Measurements from ENCODE around the gene NUCB1. TPM values are rescaled to one million over a fixed set of nuclear protein-coding genes. Genes with fewer than 3 reads are reported as not detected.
"Not testable (repeated sequence)": the region's sequence is repeated elsewhere in the genome, so short reads cannot be mapped to it uniquely, and the experiment has no call there.

NUCB1 gene
- total RNA-seq, 1 donor from 2014 or later, result 246 TPM

DNA sequence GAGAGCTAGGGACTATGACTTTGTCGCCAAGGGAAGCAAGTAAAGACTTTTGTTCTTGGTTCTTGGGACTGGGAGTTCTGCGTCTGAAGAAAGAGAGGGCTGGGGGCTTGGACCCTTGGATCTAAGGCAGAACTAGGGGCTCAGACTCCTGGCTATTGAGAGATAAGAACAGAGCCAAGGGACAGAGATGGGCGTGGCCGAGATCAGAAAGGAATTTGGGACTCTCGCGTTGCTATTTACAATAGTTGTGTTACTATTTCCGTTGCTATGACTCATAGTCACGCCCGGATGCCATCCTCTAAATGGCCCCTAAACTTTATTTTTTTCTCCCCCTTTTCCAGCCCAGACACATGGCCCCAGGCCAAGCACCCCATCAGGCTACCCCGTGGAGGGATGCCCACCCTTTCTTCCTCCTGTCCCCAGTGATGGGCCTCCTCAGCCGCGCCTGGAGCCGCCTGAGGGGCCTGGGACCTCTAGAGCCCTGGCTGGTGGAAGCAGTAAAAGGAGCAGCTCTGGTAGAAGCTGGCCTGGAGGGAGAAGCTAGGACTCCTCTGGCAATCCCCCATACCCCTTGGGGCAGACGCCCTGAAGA lies 27.1 kb upstream of the NUCB1 start:
- intact Hi-C loops (cut with DNase I), result loop anchor here (2.0 kb wide), 1 partner anchor 92 kb away; the partner anchor contains the start of gene FTL
- ATAC-seq (peak; percentile 73), DNase-seq (ENCODE audit: missing footprints) (peak; percentile 88)

DNA sequence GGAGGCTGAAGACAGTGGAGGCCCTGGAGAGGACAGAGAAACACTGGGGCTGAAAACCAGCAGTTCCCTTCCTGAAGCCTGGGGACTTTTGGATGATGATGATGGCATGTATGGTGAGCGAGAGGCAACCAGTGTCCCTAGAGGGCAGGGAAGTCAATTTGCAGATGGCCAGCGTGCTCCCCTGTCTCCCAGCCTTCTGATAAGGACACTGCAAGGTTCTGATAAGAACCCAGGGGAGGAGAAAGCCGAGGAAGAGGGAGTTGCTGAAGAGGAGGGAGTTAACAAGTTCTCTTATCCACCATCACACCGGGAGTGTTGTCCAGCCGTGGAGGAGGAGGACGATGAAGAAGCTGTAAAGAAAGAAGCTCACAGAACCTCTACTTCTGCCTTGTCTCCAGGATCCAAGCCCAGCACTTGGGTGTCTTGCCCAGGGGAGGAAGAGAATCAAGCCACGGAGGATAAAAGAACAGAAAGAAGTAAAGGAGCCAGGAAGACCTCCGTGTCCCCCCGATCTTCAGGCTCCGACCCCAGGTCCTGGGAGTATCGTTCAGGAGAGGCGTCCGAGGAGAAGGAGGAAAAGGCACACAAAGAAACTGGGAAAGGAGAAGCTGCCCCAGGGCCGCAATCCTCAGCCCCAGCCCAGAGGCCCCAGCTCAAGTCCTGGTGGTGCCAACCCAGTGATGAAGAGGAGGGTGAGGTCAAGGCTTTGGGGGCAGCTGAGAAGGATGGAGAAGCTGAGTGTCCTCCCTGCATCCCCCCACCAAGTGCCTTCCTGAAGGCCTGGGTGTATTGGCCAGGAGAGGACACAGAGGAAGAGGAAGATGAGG lies 26.4 kb upstream of the NUCB1 start:
- ATAC-seq (peak; percentile 2), DNase-seq (ENCODE audit: missing footprints) (no peak)
- intact Hi-C loops (cut with DNase I), result loop anchor here (2.0 kb wide), 2 partner anchors 27 to 91 kb away; partner anchors contain the start of genes FTL and NUCB1

DNA sequence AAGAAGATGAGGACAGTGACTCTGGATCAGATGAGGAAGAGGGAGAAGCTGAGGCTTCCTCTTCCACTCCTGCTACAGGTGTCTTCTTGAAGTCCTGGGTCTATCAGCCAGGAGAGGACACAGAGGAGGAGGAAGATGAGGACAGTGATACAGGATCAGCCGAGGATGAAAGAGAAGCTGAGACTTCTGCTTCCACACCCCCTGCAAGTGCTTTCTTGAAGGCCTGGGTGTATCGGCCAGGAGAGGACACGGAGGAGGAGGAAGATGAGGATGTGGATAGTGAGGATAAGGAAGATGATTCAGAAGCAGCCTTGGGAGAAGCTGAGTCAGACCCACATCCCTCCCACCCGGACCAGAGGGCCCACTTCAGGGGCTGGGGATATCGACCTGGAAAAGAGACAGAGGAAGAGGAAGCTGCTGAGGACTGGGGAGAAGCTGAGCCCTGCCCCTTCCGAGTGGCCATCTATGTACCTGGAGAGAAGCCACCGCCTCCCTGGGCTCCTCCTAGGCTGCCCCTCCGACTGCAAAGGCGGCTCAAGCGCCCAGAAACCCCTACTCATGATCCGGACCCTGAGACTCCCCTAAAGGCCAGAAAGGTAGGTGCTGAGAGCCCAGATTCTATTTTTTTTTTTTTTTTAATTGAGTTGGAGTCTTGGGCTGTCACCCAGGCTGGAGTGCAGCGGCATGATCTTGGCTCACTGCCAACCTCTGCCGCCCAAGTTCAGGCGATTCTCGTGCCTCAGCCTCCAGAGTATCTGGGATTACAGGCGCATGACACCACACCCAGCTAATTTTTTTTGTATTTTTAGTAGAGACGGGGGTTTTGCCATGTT lies 25.6 kb upstream of the NUCB1 start:
- no peak for DNase-seq (ENCODE audit: missing footprints)
- no peak for ATAC-seq
- intact Hi-C loops (cut with DNase I), result loop anchor here (2.0 kb wide), 1 partner anchor 26 kb away; the partner anchor contains the start of gene NUCB1

DNA sequence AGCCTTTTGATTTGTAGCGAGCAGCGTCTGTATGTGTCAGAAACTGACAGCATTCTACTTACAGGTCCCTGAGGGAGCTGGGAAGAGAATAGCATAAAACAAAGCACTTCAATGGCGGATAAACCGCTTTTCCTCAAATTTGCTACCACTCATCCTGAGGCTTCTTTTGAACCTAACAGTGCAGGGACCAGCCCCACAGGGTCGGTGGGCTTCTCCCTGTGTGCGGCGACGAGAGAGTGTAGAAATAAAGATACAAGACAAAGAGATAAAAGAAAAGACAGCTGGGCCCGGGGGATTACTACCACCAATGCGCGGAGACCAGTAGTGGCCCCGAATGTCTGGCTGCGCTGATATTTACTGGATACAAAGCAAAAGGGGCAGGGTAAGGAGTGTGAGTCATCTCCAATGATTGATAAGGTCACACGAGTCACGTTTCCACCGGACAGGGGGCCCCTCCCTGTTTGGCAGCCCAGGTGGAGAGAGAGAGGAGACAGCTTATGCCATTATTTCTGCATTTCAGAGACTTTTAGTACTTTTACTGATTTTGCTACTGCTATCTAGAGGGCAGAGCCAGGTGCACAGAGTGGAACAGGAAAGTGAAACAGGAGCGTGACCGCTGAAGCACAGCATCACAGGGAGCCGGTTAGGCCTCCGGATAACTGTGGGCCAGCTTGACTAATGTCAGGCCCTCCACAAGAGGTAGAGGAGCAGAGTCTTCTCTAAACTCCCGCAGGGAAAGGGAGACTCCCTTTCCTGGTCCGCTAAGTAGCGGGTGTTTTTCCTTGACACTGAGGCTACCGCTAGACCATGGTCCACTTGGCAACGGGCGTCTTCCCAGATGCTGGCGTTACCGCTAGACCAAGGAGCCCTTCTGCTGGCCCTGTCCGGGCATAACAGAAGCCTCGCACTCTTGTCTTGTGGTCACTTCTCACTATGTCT lies 23.8 kb upstream of the NUCB1 start:
- DNase-seq (ENCODE audit: missing footprints); intact Hi-C loops (cut with DNase I); ATAC-seq: not testable (repeated sequence)

DNA sequence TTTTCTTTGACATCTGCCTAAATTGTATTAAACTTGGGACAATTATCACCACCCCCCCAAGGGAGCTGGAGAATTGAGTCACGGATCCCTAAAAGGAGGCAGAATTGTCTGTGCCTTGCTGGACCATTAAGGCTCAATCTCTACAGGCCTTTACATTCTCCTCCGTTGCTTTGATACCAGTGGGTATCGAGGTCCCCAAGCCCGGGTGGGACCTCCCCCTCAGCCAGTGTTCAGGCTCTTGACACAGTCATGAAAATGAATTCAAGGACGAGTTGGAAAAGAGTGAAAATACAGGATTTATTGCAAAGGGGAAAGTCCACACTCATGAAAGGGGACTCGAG lies 22.3 kb upstream of the NUCB1 start:
- no peak for ATAC-seq
- intact Hi-C loops (cut with DNase I), result no loop called here
- no peak for DNase-seq (ENCODE audit: missing footprints)

DNA sequence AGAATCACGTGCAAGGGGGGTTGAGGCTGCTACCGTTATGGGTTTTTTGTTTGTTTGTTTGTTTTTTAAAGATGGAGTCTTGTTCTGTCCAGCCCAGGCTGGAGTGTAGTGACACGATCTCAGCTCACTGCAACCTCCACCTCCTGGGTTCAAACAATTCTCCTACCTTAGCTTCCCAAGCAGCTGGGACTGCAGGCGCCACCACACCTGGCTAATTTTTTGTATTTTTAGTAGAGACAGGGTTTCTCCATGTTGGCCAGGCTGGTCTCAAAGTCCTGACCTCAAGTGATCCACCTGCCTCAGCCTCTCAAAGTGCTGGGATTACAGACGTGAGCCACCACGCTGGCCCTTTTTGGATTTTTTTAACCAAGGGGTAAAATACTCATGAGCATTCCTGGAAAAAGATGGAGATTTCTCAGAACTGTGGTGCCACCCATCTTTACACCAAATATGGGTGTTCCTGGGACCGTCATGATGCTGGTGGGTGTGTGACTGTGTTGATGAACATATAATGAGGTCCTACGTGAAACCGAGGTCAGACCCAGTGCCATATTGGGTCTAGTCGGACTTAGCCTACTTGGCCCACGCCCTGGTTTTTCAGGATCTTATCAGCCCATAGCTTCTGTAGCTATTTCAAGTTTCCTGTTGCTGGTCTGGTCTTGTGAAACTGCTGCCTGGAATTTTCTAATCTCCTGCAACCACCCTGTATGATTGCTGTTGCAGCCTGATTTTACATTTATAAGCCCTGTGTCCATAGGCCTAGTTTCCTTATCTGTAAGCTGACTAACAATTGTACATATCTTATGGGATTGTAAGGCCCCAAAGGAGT lies 21.7 kb upstream of the NUCB1 start:
- DNase-seq (ENCODE audit: missing footprints), result no peak
- peak; percentile 65 for ATAC-seq
- intact Hi-C loops (cut with DNase I), result no loop called here

DNA sequence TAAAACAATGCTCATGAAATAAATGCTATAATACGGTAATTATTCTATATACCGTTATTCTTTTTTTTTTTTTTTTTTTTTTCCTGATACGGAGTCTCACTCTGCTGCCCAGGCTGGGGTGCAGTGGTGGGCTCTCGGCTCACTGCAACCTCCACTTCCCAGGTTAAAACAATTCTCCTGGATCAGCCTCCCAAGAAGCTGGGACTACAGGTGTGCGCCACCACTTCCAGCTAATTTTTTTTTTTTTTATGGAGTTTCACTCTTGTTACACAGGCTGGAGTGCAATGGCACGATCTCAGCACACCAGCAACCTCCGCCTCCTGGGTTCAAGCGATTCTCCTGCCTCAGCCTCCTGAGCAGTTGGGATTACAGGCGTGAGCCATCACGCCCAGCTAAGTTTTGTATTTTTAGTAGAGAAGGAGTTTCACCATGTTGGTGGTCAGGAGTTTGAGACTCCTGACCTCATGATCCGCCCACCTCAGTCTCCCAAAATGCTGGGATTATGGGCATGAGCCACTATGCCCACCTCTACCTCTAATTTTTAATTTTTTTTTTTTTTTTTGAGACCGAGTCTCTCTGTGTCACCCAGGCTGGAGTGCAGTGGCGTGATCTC lies 21.0 kb upstream of the NUCB1 start:
- ATAC-seq (no peak), DNase-seq (ENCODE audit: missing footprints) (no peak)
- intact Hi-C loops (cut with DNase I), result no loop called here

DNA sequence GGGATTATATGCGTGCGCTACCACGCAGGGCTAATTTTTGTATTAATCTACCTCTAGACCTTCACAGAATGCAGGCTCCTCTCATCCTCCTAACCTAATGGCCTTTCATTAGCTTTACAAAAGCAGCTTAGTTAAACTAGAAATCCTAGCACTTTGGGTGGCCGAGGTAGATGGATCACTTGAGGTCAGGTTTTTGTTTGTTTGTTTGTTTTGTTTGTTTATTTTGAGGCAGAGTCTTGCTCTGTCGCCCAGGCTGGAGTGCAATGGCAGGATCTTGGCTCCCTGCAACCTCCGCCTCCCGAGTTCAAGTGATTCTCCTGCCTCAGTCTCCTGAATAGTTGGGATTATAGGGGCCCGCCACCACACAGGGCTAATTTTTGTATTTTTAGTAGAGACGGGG lies 20.4 kb upstream of the NUCB1 start:
- intact Hi-C loops (cut with DNase I); ATAC-seq; DNase-seq (ENCODE audit: missing footprints): not testable (repeated sequence)

DNA sequence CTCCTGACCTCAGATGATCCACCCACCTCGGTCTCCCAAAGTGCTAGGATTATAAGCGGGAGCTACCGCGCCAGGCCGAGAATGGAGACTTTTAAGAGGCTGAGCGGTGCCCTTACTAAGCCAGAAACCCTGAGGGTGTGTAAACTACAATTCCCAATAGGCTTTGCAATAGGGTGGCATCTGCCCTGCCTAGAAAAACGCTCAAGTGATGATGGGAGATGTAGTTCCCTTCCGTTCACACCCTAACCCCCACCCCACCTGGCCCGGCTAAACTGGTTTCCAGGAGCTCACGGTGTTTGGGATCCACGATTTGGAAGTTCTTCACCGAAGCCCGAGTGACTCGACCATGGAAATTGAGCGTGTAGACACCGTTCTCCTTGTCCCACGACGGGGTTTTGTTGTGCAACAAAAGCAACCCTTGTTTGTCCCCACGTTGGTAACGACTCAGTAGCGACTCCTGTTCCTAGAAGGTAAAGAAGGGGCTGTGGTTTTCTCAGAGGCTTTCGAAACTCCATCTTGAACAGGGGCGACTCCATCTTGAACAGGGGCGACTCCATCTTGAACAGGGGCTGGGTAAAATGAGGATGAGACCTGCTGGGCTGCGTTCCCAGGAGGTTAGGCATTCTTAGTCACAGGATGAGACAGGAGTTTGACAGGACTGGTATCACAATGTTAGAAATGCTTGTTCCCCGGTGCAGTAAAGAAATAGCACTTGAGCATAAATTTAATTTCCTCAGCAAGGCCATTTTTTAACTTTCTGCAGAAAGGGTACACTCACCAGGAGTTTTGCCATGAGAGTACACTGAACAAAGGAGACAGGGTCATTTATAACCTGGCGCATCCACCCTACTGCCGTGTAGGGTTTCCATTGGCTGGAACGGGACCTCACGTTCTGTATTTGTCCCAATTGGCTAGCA lies 18.1 kb upstream of the NUCB1 start:
- intact Hi-C loops (cut with DNase I), result no loop called here
- no peak for DNase-seq (ENCODE audit: missing footprints)

DNA sequence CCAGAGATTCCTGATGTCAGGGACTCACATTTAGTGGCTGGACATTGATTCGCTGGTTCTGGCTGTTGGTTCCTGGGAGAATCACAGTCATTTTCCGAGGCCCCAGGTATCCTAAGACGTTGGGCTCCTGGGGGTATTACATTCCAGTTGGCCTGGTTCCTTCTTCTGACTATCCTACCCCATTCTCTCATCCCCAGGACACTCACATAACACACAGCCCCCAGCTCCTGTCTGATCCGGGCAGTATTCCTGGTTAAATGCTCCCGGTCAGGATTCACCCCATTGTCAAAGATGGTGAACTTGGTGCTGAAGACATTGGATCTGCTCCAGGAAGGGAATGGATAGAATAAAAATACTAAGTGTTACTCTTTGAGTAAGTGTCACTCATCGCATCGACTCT lies 16.4 kb upstream of the NUCB1 start:
- DNase-seq (ENCODE audit: missing footprints) (no peak), ATAC-seq (no peak)
- intact Hi-C loops (cut with DNase I), result no loop called here

More for the DNA sequence above, 18.1 kb upstream of the NUCB1 start:
- ATAC-seq, result no peak

DNA sequence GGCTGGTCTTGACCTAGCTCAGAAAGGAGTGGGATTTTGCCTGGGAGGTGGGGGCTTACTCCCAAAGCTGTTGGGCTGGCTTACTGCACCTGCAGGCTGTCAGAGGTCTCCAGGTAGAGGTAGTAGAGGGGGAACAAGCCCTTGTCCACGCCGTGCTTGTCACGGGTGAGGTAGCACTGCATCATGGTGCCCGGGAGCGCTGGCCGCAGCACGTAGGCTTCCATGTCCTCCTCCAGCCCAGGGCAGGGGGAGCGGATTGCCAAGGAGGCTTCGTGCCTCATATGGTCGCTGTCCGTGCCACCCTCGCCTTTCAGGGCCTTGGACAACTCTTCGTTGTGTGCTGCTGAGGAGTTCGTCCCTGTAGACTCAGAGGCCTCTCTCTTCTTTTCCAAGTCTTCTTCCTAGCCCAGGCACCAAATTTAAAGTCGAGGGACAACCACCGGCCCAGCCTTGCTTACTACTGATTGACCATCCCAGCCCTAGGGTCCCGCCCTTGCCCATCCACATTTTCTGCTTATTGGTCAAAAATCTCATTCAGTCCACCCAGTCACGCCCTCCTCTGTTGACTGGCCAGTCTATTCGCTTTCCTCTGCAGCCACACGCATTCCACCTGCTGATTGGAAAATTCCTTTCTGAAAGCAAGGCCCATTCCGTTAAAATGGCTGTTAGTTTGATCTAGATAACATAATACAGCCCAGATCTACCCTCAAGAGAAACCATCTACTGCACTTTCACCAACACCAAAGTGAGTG lies 12.1 kb upstream of the NUCB1 start:
- intact Hi-C loops (cut with DNase I), result no loop called here
- DNase-seq (ENCODE audit: missing footprints), result no peak
- no peak for ATAC-seq

DNA sequence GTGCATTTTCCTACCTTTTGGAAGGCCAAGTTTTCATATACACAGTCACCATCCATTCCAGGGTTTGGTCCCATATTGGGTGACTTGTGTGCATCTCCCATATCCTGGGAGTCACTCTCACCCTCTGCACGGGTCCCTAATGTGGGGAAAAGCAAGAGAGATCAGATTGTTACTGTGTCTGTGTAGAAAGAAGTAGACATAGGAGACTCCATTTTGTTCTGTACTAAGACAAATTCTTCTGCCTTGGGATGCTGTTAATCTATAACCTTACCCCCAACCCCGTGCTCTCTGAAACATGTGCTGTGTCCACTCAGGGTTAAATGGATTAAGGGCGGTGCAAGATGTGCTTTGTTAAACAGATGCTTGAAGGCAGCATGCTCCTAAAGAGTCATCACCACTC lies 10.6 kb upstream of the NUCB1 start:
- ATAC-seq; DNase-seq (ENCODE audit: missing footprints); intact Hi-C loops (cut with DNase I): not testable (repeated sequence)

DNA sequence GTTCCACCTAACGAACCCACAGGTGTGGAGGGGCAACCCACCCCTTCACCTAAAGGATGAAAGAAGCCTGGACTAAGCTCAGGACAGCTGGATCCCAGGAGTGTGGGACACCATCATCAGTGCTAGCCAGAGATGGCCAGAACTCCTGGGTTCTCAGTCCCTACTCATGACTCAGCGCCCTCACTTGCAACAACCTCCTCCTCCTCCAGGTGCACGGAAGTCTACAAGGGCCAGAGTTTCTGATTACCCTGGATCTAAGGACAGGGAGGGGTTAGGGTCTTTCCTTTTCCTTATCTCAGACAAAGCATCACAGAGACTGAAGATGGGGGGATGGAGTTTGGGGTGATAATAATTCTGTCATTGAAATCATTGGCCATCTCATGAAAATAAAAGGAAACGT lies 9.6 kb upstream of the NUCB1 start:
- DNase-seq (ENCODE audit: missing footprints) (no peak), ATAC-seq (no peak)
- intact Hi-C loops (cut with DNase I), result no loop called here

DNA sequence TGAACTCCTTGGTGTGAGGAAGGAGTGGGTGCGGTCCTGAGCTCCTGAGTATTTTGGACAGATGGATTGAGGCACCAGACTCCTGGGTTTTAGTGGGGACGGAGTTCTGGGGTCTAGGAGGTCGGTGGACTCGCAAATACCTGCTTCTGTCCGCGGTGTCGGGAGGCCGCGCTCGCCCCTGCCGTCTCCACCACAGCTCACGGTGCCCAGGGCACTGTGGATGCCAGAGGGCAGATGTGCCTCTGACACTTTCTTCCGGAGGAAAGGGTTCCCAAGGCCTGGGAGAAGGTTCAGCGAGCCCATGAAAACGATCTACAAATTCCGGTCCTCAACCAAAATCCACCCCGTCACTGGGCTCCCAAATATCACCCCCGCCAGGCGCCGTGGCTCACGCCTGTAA lies 4.9 kb upstream of the NUCB1 start:
- DNase-seq (ENCODE audit: missing footprints) (no peak), ATAC-seq (no peak)
- intact Hi-C loops (cut with DNase I), result no loop called here

DNA sequence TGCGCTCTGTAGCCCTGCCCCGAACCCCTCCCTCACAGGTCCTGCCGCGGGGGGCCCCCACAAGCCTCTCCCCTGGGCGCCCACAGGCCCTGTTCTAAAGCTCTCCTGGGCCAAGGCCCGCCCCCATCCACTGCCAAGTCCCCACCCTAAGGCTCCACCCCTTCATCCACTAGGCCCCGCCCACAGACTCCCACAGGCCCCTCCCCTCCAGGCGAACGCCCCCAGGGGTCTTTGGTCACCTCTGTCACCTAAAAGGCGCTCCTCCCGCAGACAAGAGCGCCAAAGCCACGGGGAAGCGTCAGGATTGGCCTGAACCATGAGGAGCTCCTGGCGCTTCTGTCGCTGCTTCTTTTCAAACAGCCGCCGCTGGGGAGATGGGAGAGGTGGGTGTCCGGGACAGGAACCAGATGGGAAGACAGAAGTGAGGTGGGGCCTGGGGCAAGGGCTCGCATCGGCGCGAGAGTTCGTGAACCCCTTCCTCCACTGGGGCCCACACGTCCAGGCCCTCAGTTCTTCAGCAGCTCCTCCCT lies 3.9 kb upstream of the NUCB1 start:
- intact Hi-C loops (cut with DNase I), result no loop called here
- ATAC-seq, result peak; percentile 51
- peak; percentile 84 for DNase-seq (ENCODE audit: missing footprints)
